Endothelial cell of umbilical vein (primary cell): ENCODE results near the gene SORCS3.

Experiments
- EZH2 ChIP-seq: IDR thresholded peaks from 2 replicates; pipeline ENCODE4 v1.6.1; 2012; ENCODE audit warnings: borderline replicate concordance, low read depth, mild to moderate bottlenecking, moderate library complexity, low read length, inconsistent platforms; ENCODE audit not compliant: severe bottlenecking
- POLR2A ChIP-seq: IDR thresholded peaks from 2 replicates; pipeline ENCODE4 v1.6.1; 2012; ENCODE audit warnings: low read depth, mild to moderate bottlenecking, control low read depth, low read length
- POLR2AphosphoS5 ChIP-seq: IDR thresholded peaks from 2 replicates; pipeline ENCODE4 v1.6.1; 2012; ENCODE audit warnings: low read depth, mild to moderate bottlenecking, control low read depth, low read length, moderate library complexity; ENCODE audit not compliant: insufficient read depth
- TF ChIP-seq, protein P1 (sequence below), 2 donors: IDR thresholded peaks; 1 replicate in 1 of 2; 2 replicates in 1 of 2; pipeline ENCODE4 v1.5.1; 2011; ENCODE audit warnings: low read length in 2 of 2, mild to moderate bottlenecking in 2 of 2, moderate library complexity in 2 of 2, control low read depth in 1 of 2, inconsistent platforms in 1 of 2, low read depth in 1 of 2; ENCODE audit not compliant: insufficient read depth in 1 of 2; ENCODE audit errors: extremely low read depth in 1 of 2

DNA sequence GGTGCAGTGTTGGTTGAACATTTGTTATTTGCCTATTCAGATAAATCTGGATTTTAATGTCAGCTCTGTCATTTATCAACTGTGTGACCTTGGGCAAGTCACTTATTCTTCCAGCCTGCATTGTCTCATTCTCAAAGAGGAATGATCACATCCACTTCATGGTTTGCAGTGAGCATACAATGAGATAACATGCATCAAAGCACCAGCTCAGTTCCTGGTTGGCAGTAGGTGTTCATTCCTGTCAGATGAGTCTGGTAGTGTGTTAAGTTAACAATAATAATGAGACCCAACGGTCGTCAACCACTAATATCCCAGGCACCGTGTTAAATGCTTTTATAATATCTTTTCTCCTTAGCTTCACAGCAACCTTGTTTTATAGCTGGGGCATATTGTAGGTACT, 137.3 kb downstream of the SORCS3 start:
- TF ChIP-seq, protein P1, sequence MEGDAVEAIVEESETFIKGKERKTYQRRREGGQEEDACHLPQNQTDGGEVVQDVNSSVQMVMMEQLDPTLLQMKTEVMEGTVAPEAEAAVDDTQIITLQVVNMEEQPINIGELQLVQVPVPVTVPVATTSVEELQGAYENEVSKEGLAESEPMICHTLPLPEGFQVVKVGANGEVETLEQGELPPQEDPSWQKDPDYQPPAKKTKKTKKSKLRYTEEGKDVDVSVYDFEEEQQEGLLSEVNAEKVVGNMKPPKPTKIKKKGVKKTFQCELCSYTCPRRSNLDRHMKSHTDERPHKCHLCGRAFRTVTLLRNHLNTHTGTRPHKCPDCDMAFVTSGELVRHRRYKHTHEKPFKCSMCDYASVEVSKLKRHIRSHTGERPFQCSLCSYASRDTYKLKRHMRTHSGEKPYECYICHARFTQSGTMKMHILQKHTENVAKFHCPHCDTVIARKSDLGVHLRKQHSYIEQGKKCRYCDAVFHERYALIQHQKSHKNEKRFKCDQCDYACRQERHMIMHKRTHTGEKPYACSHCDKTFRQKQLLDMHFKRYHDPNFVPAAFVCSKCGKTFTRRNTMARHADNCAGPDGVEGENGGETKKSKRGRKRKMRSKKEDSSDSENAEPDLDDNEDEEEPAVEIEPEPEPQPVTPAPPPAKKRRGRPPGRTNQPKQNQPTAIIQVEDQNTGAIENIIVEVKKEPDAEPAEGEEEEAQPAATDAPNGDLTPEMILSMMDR (IDR thresholded peaks at IDR 0.05; ENCODE audit: extremely low read depth in 1 of 2, insufficient read depth in 1 of 2, low read depth in 1 of 2, low read length in 2 of 2): no peak
- TF ChIP-seq POLR2AphosphoS5: no peak
- no peak for TF ChIP-seq EZH2
- TF ChIP-seq POLR2A: no peak
